Measurements from ENCODE around the gene NPAS3.

Gene NPAS3

GRCh38 chr14:33652566-33653307 lies 714.1 kb downstream of the NPAS3 start:
- DNase-seq = no peak

DNA sequence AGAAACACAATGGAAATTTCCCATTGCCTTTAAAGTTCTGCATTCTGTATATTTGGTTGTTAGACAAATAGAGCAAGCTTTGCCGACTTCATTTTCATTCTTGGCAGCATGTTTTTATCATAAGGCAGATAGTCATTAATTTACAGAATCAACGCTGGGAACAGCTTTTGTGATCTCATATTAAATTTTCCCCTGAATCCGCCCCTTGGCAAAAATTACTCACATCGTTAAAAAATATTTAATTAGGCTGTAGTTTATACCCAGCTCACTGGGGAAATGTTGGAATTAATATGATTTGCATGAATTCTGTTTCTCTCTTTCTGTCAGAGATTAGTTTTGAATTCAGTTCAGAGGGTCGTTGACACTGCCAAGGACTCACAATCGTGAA lies 714.6 kb downstream of the NPAS3 start:
- no peak for DNase-seq

GRCh38 chr14:33655421-33655820 lies 716.7 kb downstream of the NPAS3 start:
- DNase-seq = no peak

DNA sequence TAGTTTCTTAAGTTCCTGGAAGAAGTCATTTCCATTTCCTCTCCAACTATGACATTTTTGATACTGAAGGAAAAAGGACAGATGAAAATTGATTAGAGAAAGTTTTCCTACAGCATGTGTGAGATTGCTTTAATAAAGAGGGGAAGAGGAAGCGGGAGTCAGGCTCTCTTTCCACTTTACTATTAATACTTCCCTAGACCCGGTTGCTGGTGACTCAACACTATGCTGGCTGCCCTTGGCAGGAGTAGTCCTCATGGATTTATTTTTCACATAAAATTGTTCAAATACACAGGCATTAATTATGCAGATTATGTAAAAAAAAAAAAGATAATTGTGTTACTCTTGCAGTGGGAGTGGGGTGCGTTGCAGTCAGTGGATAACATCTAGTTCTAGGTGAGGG lies 718.8 kb downstream of the NPAS3 start:
- no peak for DNase-seq

DNA sequence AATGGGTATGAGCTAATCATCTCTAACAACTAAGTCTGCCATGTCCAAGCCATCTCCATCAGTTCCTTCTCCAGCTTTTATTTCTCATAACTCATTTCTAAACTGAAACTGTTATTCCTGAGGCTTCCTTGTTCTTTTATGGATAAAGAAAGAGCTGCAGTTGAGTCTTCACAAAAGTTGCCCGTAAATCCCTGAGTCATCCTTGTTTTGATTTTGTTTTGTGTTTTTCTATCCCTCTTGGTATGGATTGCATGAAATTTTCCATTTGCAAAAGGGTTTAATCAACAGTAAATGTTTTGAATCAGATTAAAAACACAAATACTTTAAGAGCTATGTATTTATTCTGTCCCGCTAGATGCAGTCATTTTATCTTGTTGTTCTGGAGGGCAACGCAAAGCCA lies 721.6 kb downstream of the NPAS3 start:
- no peak for DNase-seq

DNA sequence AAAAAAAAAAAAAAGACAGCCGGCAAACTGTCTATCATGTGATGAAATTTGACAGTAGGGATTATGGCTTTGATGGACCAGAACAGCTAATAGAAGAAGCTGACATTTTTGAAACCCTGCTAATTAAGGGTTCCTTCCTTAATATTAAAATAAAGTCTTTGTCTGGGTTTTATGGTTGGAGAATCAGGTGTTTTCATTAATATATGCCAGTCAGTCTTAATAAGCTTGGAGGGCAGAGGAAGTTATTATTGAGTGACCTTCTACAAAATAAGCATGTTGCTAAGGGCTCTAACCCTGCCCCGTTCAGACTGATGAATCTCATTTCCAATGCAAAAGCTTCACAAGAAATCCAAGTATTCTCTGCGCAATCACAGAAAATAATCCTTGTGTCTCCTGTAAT lies 722.4 kb downstream of the NPAS3 start:
- DNase-seq = no peak

DNA sequence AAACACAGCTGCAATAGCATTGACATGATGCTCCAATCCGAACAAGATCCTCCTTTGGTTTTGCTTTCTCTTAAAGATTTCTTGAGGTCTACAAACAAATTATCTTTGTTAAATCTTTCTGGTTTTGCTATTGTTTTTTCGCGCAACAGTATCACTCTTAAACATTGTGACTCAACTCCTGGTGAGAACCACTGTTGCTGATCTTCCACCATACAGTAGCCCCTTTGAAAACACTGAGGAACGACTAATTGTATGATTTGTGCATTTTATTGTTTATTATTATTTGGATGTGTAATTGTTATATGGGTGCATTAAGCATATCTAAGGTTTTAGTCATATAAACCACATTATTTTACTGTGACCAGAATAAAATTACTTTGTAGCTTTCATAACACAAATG lies 729.4 kb downstream of the NPAS3 start:
- DNase-seq = no peak

GRCh38 chr14:33669111-33669510 lies 730.4 kb downstream of the NPAS3 start:
- no peak for DNase-seq

DNA sequence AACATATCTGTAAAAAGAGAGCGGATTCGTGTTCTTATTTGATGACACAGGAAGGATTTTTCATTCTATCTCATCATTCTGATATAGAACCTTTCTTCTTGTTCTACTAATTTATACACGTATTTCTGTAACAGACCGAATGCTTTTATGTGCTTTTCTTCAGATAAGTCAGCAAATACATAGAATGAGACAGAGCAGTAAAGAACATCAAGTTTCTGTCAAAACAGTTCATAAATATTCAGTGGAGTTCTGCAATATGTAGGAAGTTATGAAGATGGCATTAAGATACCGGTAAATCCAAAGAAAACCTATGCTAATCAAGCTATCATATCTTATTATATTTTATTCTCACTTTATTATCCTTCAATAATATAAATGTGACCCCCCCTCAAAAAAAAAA lies 731.6 kb downstream of the NPAS3 start:
- DNase-seq = no peak

DNA sequence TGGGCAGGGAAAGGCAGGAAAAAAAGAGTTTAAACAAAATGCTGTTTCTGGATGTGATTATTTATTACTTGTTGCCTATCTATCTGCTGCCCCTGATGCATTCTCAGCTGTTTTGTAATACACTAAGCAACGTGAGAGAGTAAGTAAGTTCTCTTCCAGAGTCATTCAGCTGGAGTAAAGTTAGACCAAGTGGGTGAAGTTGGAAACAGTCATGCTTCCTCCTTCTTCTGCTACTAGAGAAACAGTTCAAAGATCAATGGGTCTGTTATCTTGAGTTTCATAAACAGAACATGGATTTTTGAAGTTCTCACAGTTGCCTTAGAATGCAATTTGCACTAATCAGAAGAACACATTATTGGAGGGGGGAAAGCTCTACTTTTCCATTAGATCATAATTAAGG lies 732.9 kb downstream of the NPAS3 start:
- DNase-seq = no peak

DNA sequence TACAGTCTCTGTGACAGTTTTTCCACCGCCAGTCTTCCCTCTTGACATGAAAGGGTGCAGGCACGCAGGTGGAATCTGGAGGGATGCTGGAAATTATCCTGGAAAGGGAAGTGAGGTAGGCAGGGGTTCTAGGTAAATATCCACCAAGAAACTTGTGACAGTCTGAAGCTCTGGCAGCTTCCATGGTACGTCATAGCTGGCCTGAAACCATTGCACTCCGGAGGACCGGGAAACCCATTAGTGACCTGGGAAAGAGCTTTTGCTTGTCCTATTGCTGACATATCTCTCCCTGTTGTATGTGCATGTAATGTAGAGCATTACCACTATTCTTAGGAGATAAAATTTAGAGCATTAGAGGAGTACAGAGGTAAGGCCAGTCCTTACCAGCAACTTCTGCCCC lies 736.2 kb downstream of the NPAS3 start:
- DNase-seq = no peak

DNA sequence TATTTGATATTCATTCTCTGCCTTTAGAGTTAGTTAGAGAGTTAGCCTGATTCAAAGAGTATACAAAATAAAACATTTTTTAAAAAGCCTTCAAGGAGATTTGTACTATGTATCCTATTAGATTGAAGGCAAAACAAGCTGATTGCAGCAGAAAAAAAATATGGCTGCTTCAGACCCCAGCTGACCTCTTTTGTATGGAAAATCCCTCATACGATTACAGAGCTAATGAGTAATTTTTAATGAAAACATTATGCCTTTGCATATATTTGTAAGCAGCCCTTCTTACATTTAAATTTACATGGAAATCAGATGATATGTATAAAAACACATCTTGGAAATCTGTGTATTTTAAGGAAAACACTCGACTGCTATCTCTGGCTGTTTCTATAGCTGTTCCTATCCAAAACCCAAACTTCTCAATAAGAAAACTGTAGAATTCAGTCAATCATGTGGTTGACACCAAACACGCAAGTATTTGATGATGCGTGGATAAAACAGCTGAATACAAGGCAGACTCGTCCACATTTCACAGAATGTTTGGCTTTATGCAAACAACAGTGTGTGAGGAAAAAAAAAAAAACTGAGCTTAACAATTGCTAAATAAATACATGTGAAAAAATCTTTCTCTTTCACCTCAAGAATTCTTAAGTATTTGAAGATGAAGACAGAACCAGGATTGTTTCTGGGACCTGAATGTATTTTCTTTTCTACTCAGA lies 736.9 kb downstream of the NPAS3 start:
- DNase-seq = no peak

- no peak for DNase-seq
Measured at GRCh38 chr14:33676135-33676566, 737.5 kb downstream of the NPAS3 start.

- DNase-seq = no peak
Measured at GRCh38 chr14:33676891-33677290, 738.2 kb downstream of the NPAS3 start.

DNA sequence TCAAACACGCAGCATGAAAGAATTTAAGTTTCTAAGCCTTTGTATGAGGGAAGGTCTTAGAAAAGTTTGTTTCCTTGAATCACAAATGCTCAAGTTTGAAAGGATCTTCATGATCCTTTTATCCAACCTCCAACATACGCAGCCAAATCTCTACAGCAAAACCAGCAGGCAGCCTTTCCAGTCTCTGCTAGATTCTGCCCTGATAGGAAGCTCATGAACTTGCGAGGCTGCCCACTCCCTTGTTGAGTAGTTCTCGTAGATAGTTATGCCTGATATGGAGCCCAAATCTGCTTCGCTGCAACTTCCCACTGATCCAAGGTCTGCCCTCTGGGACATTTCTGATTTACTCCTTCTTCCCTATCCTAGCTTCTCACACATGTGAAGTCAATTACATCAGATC lies 739.3 kb downstream of the NPAS3 start:
- no peak for DNase-seq

DNA sequence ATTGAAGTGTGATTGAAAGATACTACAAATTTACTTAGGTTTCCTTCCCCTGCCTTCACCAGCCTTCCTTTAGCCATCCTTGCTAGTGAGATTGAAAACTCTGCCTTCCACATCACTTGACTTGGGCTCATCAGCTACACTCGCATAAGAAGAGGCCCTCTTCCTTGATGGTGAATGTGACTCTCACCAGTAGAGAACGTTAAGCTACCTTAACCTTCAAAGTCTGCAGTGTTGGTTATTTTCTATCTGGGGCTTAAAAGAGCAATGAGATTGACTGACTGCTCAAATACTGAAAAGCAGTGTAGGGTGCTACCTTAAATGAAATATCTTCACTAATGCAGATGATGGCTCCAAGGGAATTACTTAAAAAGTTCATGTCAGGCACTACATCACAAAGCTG lies 740.3 kb downstream of the NPAS3 start:
- DNase-seq = no peak

DNA sequence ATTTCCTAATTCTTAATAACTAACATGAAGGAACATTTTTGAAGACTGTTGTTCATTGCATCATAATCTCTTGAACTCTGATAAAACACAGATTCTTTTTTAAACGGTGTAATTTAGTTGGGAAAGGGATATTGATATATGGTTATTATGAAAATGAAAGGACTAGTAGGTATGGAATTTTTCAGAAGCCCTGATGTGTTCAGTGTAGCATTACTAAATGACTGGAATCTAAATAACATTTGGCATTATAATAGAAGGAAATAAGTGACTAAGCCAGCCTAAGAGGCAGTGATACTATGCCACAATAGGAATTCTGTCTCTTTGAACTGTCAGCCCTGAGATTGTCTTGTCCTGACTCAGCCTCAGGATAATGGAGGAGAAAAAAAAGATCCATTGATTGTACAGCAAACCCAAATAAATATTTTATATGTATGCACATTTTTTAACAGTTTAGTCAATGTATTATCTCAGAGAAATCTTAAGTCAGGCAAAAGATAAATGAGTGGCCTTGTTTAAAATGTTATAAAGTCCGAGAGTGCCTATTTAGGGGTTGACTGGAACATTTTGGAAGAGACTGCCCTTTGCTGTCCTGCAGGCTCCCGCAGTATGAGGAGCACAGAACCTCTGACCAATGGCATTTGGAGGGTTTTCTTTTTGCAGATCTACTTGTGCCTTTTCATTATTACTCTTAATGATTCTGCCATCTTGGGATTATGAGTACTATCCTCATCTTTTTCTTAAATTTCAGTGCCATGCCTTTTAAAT lies 741.0 kb downstream of the NPAS3 start:
- DNase-seq = no peak

GRCh38 chr14:33680873-33681272 lies 742.2 kb downstream of the NPAS3 start:
- no peak for DNase-seq

DNA sequence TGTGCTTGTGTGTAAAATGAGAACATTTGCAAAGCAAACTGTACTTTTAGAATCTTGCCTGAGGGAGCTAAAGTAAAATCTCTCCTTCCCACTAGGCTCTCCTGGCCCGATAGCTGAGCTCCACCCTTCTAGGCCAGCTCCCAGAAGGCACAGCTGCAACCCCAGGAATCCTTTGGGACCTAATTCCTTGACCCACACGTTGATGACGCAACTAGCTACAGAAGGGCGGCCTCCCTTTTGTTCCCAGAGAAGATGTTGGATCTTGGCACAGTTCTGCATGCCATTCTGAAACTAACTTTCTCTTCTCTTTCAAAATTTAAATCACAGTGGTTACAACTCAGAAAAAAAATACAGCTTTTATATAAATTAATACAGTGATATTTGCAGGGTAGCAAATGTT lies 744.1 kb downstream of the NPAS3 start:
- DNase-seq = no peak

- no peak for DNase-seq
Measured at GRCh38 chr14:33685026-33685425, 746.3 kb downstream of the NPAS3 start.

DNA sequence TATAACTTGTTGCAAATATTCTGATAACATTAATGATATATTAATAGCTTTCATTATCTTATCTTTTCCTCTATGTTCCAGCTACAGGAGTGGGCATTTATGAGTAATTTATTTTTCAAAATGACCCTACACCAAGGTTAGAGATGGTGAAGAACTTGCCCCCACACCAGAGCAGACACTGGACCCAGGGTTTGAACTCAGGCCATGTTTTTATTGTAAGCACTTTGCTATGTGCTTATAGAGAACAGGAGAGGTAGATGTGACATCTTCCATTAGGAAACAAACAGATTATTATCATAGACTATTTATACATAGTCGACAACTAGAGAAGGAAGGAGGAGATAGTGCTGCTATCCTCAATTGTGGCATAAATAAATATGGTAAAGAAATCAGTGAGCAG lies 747.0 kb downstream of the NPAS3 start:
- DNase-seq = no peak

DNA sequence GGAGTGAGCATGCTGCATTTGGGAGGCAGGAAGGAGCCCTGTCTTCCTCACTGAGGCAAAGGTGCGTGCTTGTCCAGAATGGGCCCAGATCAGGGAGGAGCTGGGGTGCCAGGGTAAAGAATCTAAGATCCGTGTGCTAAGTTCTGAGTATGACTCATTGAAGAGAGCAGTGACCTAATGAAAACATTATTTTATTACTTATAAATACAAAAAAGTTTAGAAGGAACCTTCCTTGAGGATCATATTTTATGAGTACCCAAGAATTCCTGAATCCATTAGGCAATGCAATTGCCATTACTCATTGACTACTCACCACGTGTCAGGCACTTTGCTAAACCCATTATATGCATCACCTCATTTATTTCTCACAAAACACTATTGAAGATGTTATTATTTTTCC lies 747.5 kb downstream of the NPAS3 start:
- no peak for DNase-seq

GRCh38 chr14:33686856-33687255 lies 748.2 kb downstream of the NPAS3 start:
- DNase-seq = no peak

DNA sequence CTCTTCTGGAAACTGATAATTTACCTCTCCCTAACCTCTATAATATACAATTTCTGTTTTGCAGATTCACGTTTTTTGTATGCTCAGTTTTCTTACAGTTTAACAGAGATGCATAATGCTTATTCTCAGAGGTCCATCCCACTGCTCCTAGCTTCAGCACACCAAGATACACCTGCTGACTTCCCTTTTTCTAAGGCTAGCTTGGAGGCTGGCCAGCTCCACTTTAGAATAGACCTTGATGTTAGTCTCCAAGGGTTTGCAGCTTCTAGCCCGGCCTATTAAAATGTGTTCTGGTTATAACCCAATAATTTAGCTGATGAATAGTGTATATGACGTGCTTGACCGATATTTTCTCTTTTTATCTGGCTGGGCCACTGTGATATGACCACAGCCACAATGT lies 751.0 kb downstream of the NPAS3 start:
- no peak for DNase-seq
